K562 (cell line): ENCODE measurements around the gene DHX40. TPM values are rescaled to one million over a fixed set of nuclear protein-coding genes. Genes with fewer than 3 reads are reported as not detected.

ENCODE experiments used
- BRF1 ChIP-seq: IDR thresholded peaks from 3 replicates; pipeline ENCODE4 v1.6.1; 2011; ENCODE audit warnings: borderline replicate concordance, mild to moderate bottlenecking; ENCODE audit not compliant: insufficient read length; ENCODE audit errors: extremely low read depth
- CBX3 ChIP-seq, 2 experiments: IDR thresholded peaks; 1 replicate in 1 of 2; 2 replicates in 1 of 2; pipeline ENCODE4 v1.6.1; 2012; ENCODE audit warnings: inconsistent platforms in 2 of 2, low read length in 2 of 2, borderline replicate concordance in 1 of 2, control low read depth in 1 of 2
- CEBPG ChIP-seq, 3 experiments: fragments of 200-800 bp in 1 of 3; sonication (Bioruptor generic) in 1 of 3; sonication (generic) in 1 of 3; formaldehyde crosslinking in 1 of 3; IDR thresholded peaks in 2 of 3; conservative IDR thresholded peaks in 1 of 3; 2 replicates each; pipeline versions ENCODE4 v1.6.1 to v1.8.0; 2016 to 2022; ENCODE audit warnings: missing compliant biosample characterization in 2 of 3, missing genetic modification characterization in 2 of 3, mild to moderate bottlenecking in 1 of 3, missing genetic modification reagents in 1 of 3
- CHD1 ChIP-seq: fragments of 200-600 bp; sonication (generic); IDR thresholded peaks from one replicate; pipeline ENCODE4 v1.6.1; 2012; ENCODE audit warnings: mild to moderate bottlenecking, moderate library complexity, low read length, inconsistent platforms
- CREBBP ChIP-seq: IDR thresholded peaks from one replicate; pipeline ENCODE4 v1.6.1; 2012; ENCODE audit warnings: low read depth, mild to moderate bottlenecking, control low read depth, inconsistent platforms, low read length
- CSDE1 ChIP-seq, 2 experiments: fragments of 450-650 bp; IDR thresholded peaks; 2 replicates each; pipeline ENCODE4 v1.6.1; 2016; ENCODE audit warnings: mild to moderate bottlenecking in 1 of 2
- EHMT2 ChIP-seq: fragments of 450-650 bp; IDR thresholded peaks from 2 replicates; pipeline ENCODE4 v1.6.1; 2018; ENCODE audit warnings: antibody characterized with exemption
- ETS1 ChIP-seq: conservative IDR thresholded peaks from 2 replicates; pipeline ENCODE4 v1.6.1; 2011; ENCODE audit warnings: low read depth, mild to moderate bottlenecking, low read length; ENCODE audit not compliant: control insufficient read depth
- HCFC1 ChIP-seq: IDR thresholded peaks from 2 replicates; pipeline ENCODE4 v1.6.1; 2012; ENCODE audit warnings: low read depth, low read length, improper control_type of control experiment
- HDAC1 ChIP-seq, 2 experiments: fragments of 450-650 bp; IDR thresholded peaks; 2 replicates each; pipeline ENCODE4 v1.6.1; 2016 to 2017; ENCODE audit warnings: inconsistent platforms in 1 of 2, mild to moderate bottlenecking in 1 of 2, moderate library complexity in 1 of 2
- HSF4 ChIP-seq: fragments of 250-450 bp; sonication (Bioruptor Pico); IDR thresholded peaks from 2 replicates; pipeline ENCODE4 v2.1.2; 2022; ENCODE audit warnings: mild to moderate bottlenecking, moderate library complexity, borderline replicate concordance
- MTA1 ChIP-seq: fragments of 450-650 bp; IDR thresholded peaks from 2 replicates; pipeline ENCODE4 v1.6.1; 2017; ENCODE audit warnings: borderline replicate concordance
- NFIC ChIP-seq: fragments of 450-650 bp; IDR thresholded peaks from 2 replicates; pipeline ENCODE4 v1.6.1; 2017; ENCODE audit warnings: mild to moderate bottlenecking, inconsistent platforms
- OTX1 ChIP-seq: fragments of 450-650 bp; formaldehyde crosslinking; IDR thresholded peaks from 2 replicates; pipeline ENCODE4 v1.4.0; 2022; ENCODE audit warnings: mild to moderate bottlenecking
- PRPF4 ChIP-seq: fragments of 200-400 bp; formaldehyde crosslinking; IDR thresholded peaks from one replicate; pipeline ENCODE4 v1.6.1; 2017; ENCODE audit warnings: low read length, low read depth, mild to moderate bottlenecking; ENCODE audit not compliant: insufficient read depth, poor library complexity, severe bottlenecking
- RBFOX2 ChIP-seq: fragments of 200-400 bp; formaldehyde crosslinking; IDR thresholded peaks from 2 replicates; pipeline ENCODE4 v1.6.1; 2017; ENCODE audit warnings: low read depth, mild to moderate bottlenecking, low read length, moderate library complexity
- RBM25 ChIP-seq: fragments of 200-400 bp; formaldehyde crosslinking; IDR thresholded peaks from 2 replicates; pipeline ENCODE4 v1.6.1; 2018; ENCODE audit warnings: low read length, low read depth, moderate library complexity; ENCODE audit not compliant: severe bottlenecking
- STAT5B ChIP-seq: fragments of 250-450 bp; sonication (Bioruptor Pico); IDR thresholded peaks from 2 replicates; pipeline ENCODE4 v1.8.0; 2021; ENCODE audit warnings: mild to moderate bottlenecking, inconsistent platforms
- TFAM ChIP-seq: fragments of 250-450 bp; sonication (Bioruptor Pico); conservative IDR thresholded peaks from 2 replicates; pipeline ENCODE4 v1.5.0; 2021; ENCODE audit warnings: mild to moderate bottlenecking, moderate library complexity
- THRB ChIP-seq: fragments of 450-650 bp; formaldehyde crosslinking; conservative IDR thresholded peaks from 2 replicates; pipeline ENCODE4 v1.4.0; 2022; ENCODE audit warnings: mild to moderate bottlenecking, missing genetic modification characterization
- ZBTB2 ChIP-seq: fragments of 450-650 bp; IDR thresholded peaks from 2 replicates; pipeline ENCODE4 v1.6.1; 2016; ENCODE audit warnings: antibody characterized with exemption
- ZNF512 ChIP-seq: IDR thresholded peaks from 2 replicates; pipeline ENCODE4 v1.6.1; 2016; ENCODE audit warnings: missing genetic modification characterization, missing compliant biosample characterization
- ZNF586 ChIP-seq: fragments of 450-650 bp; formaldehyde crosslinking; conservative IDR thresholded peaks from 2 replicates; pipeline ENCODE4 v1.4.0; 2020; ENCODE audit warnings: mild to moderate bottlenecking, moderate library complexity
- polyA plus RNA-seq, 8 experiments: library from polyadenylated mRNA; depleted of rRNA in 4 of 8; stranded (reverse) in 5 of 8; unstranded in 3 of 8; fragments of >200 nt; fragmentation: Nextera tagmentation in 2 of 8; fragmentation: Illumina TruSeq in 1 of 8; extraction: Ambion mirVana in 2 of 8; extraction: Trizol in 1 of 8; gene quantifications; 2 replicates each; pipeline versions ENCODE4 v1.2.1 to v1.2.3, GENCODE V29; 2011 to 2014; ENCODE audit warnings: inconsistent platforms in 1 of 8, missing spikeins in 1 of 8
- total RNA-seq, 7 experiments: library from RNA; depleted of rRNA in 6 of 7; stranded (reverse); fragments of >200 nt in 6 of 7; fragmentation: Illumina TruSeq in 2 of 7; extraction: Trizol in 2 of 7; gene quantifications; 2 replicates each; pipeline versions ENCODE4 v1.2.1 to v1.2.3, GENCODE V29; 2011 to 2021; ENCODE audit warnings: low replicate concordance in 1 of 7

Gene DHX40
- total and polyA plus RNA-seq, 9 of the 15 experiments (the other 6 are each of a cell fraction or from before 2014, with no cell fraction given): 7.2 to 38.6 (median 18.7) TPM

- no peak for TF ChIP-seq CREBBP
- TF ChIP-seq OTX1 (CRISPR knock-in tag): peak; percentile 65; the same call in 1 of the 2 replicates
- TF ChIP-seq ETS1: no peak
- TF ChIP-seq CBX3 (IDR thresholded peaks at IDR 0.05; ENCODE audit: borderline replicate concordance in 1 of 2, low read length in 2 of 2): no peak
- 0 out of 2 replicates have a peak, but pooled peaks have one; percentile 31 for TF ChIP-seq ZBTB2
- 0 out of 2 replicates have a peak, but pooled peaks have one; percentile 9 for TF ChIP-seq NFIC
- TF ChIP-seq CEBPG (CRISPR knock-in tag; IDR thresholded peaks at IDR 0.05): no peak
- no peak for TF ChIP-seq CEBPG (tag; conservative IDR thresholded peaks at IDR 0.05 in 1 of 2, IDR thresholded peaks at IDR 0.05 in 1 of 2)
- no peak for TF ChIP-seq RBM25
- no peak; the same call in 1 of the 2 replicates for TF ChIP-seq THRB (CRISPR knock-in tag)
- no peak for TF ChIP-seq BRF1
- no peak for TF ChIP-seq TFAM (CRISPR knock-in tag)
- TF ChIP-seq HSF4 (CRISPR knock-in tag): no peak
- TF ChIP-seq PRPF4: no peak
- TF ChIP-seq STAT5B (CRISPR knock-in tag): no peak
- TF ChIP-seq CHD1: no peak
- 0 out of 4 replicates have a peak, but pooled peaks of 1 of the 2 experiments have one; percentile 44 for TF ChIP-seq HDAC1 (IDR thresholded peaks at IDR 0.05)
- TF ChIP-seq HCFC1: no peak
- peak; percentile 97 for TF ChIP-seq ZNF512 (tag)
- no peak for TF ChIP-seq ZNF586
- no peak for TF ChIP-seq RBFOX2
- TF ChIP-seq CSDE1 (IDR thresholded peaks at IDR 0.05): no peak
- peak; percentile 61 for TF ChIP-seq EHMT2
- peak; percentile 64; the same call in 1 of the 2 replicates for TF ChIP-seq MTA1
These were observed 27.1 kb upstream of the DHX40 start (continued) for GRCh38 chr17:59538195-59538909.
